ENCODE results near the gene PRR29. TPM values are rescaled to one million over a fixed set of nuclear protein-coding genes. Genes with fewer than 3 reads are reported as not detected.

Gene PRR29
- total RNA-seq, 5 donors from 2014 or later (not counting 1 experiment from before 2014, with no cell fraction given) = 0.50 to 1.9 (median 1.1) TPM

DNA sequence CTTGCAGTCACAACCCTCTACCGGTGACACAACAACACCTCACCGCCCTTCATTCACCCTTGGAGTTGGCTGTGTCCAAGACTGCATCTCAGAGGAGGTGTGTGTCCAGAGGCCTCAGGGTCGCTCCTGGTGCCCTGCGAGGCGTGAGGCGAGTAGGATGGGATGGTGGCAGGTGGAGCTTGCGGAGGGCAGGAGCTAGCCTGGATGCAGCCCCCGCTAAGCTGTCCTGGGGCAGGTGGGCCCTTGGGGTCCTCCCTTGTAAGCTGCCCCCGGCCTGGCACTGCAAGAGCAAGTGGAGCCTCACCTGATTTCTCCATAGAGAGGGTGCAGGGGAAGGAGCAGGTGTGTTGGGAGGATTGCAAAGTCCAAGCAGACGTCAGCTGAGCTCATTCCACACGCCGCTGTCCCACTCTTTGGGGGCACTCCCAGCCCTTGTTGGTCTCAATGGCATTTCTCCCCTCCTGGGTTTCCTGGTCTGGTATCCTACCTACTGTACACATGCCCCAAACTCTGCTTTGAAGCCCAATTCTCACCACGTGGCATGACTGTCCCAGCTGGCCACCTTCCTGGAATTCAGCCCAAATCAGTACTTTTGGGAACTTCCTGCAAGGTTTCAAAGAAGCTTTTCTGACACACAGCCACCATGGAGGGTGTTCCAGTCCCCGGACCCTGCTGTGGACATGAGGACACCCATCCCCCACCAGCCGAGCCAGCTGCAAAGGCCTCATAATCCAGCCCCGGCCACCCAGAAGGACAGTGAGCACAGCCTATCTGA is 40.4 kb downstream of the PRR29 start:
- DNase-seq (no peak), ATAC-seq (replicated peaks in 1 of 4) (no peak)
- Histone ChIP-seq H3K27ac (ENCODE audit: low read length) (no peak overlapping the region), H3K4me3 (ENCODE audit: control insufficient read depth in 1 of 2, extremely low read depth in 1 of 2, low read length in 1 of 2) (no peak overlapping the region), H3K27me3 (replicated peaks in 1 of 2; ENCODE audit: control insufficient read depth in 2 of 2, extremely low read depth in 1 of 2, insufficient read depth in 2 of 2, low read length in 1 of 2) (no peaks in the 10 kb centered on the region), H3K36me3 (ENCODE audit: control insufficient read depth in 2 of 2, extremely low read depth in 1 of 2, insufficient read depth in 1 of 2, low read length in 1 of 2) (peaks cover 3 to 54% of the 10 kb centered on the region in 2 donors), H3K9me3 (no peaks in the 10 kb centered on the region), H3K4me1 (ENCODE audit: control insufficient read depth in 1 of 2, extremely low read depth in 1 of 2, insufficient read depth in 2 of 2, low read length in 2 of 2) (no peaks in the 10 kb centered on the region)
- ChIA-PET CTCF (interaction anchor here in 1 of 2 donors (0.6 to 1.1 kb wide), 3 partner anchors 63 to 309 kb away, joined by 3 to 4 read pairs (median 3); no protein-coding TSS in a partner anchor), POLR2A (no interaction called here)
- 98% methylated on average over 10 of the region's 16 CpGs for WGBS (ENCODE audit: insufficient coverage)
- Mint-ChIP-seq H3K27me3 (no peaks in the 10 kb centered on the region), H3K36me3 (peaks cover 34% of the 10 kb centered on the region), H3K27ac (no peak overlapping the region), H3K4me1 (peaks cover 0 to 18% (median 16%) of the 10 kb centered on the region in 3 donors), H3K9me3 (no peaks in the 10 kb centered on the region), H3K4me3 (no peak overlapping the region)

DNA sequence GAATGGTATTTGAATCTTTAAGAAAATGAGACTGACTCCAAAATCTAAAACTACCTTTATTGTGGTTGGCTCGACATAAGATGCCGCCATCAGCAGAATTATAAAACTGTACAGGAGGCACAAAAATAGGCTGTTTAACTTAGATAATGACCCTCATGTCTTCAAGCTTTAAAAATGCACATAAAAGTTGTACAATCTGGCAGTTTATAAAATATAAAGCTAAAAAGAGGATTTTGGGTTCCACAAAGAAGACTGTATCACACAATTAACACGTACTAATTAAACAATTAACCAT is 40.9 kb downstream of the PRR29 start:
- ChIA-PET POLR2A (no interaction called here), CTCF (interaction anchor here in 1 of 2 donors (0.6 to 1.1 kb wide), 2 partner anchors 95 to 309 kb away, joined by 3 to 4 read pairs; no protein-coding TSS in a partner anchor)
- peaks cover 8 to 59% of the 10 kb centered on the region in 2 donors for H3K36me3 ChIP-seq (ENCODE audit: control insufficient read depth in 2 of 2, extremely low read depth in 1 of 2, insufficient read depth in 1 of 2, low read length in 1 of 2)
- Mint-ChIP-seq H3K36me3 (peaks cover 39% of the 10 kb centered on the region), H3K27me3 (no peaks in the 10 kb centered on the region), H3K27ac (no peak overlapping the region), H3K4me1 (peaks cover 0 to 18% (median 16%) of the 10 kb centered on the region in 3 donors), H3K9me3 (no peaks in the 10 kb centered on the region), H3K4me3 (no peak overlapping the region)
- H3K27me3 ChIP-seq (replicated peaks in 1 of 2; ENCODE audit: control insufficient read depth in 2 of 2, extremely low read depth in 1 of 2, insufficient read depth in 2 of 2, low read length in 1 of 2) = no peaks in the 10 kb centered on the region
- H3K9me3 ChIP-seq = no peaks in the 10 kb centered on the region
- no peak for DNase-seq
- no peak overlapping the region for H3K4me3 ChIP-seq (ENCODE audit: control insufficient read depth in 1 of 2, extremely low read depth in 1 of 2, low read length in 1 of 2)
- no peak overlapping the region for H3K27ac ChIP-seq (ENCODE audit: low read length)
- ATAC-seq (replicated peaks in 1 of 4) = no peak
- no peaks in the 10 kb centered on the region for H3K4me1 ChIP-seq (ENCODE audit: control insufficient read depth in 1 of 2, extremely low read depth in 1 of 2, insufficient read depth in 2 of 2, low read length in 2 of 2)
- WGBS (ENCODE audit: insufficient coverage) = no CpG with 5 or more reads among the region's 3 CpGs

DNA sequence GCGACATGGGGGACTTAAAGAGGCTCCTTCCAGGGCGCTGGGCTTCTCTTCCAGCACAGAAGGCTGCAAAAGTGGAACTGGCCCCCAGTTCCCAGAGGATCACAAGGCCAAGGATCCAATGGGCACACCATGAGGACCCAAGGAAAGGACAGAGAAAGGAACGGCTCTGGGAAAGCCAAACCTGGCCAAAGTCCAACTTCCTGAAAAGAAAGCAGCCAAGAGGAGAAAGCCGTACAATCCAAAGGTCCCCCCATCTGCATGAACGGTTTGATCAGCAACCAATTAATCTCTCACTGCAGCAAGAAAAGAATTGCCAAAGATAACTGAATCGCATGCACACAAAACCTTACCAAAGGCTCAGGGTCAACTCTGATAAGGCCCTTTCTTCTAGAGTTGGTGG is 42.1 kb downstream of the PRR29 start:
- 88% methylated on average over 3 of the region's 6 CpGs for WGBS (ENCODE audit: insufficient coverage)
- peaks cover 51% of the 10 kb centered on the region for H3K36me3 Mint-ChIP-seq

DNA sequence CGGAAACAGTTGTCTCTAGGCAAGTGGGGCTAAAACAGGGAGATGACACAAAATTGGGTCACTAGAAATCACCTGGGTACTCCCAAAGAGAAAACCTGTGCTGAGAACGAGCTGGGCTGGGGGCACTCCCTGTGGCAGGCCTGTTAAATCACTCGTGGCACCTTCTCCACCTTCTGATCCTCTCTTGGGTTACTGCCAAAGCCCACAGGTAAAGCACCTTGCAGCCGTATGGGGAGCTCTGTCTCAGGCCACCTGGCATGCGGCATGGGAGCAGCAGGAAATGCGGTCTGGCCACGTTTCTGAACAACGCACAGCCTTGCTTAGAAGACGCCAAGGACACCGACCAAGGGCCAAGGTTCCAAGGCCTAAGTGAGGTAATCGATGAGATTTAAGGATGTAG is 43.8 kb downstream of the PRR29 start:
- H3K36me3 ChIP-seq (ENCODE audit: control insufficient read depth in 2 of 2, extremely low read depth in 1 of 2, insufficient read depth in 1 of 2, low read length in 1 of 2) = peaks cover 22 to 84% of the 10 kb centered on the region in 2 donors
- H3K27me3 Mint-ChIP-seq = no peaks in the 10 kb centered on the region
- DNase-seq = no peak
- CTCF ChIA-PET = interaction anchor here (0.5 to 3.1 kb wide), 6 partner anchors 9 to 92 kb away, joined by 3 to 13 read pairs (median 4); no protein-coding TSS in a partner anchor
- H3K4me1 ChIP-seq (ENCODE audit: control insufficient read depth in 1 of 2, extremely low read depth in 1 of 2, insufficient read depth in 2 of 2, low read length in 2 of 2) = no peaks in the 10 kb centered on the region
- H3K4me3 Mint-ChIP-seq = no peak overlapping the region
- H3K9me3 Mint-ChIP-seq = no peaks in the 10 kb centered on the region
- H3K27ac Mint-ChIP-seq = peak overlapping the region; percentile 2 to 33
- ATAC-seq (replicated peaks in 1 of 4) = peak in 1 of 4 experiments; percentile 60
- peaks cover 0 to 20% (median 8%) of the 10 kb centered on the region in 3 donors for H3K4me1 Mint-ChIP-seq
- WGBS (ENCODE audit: insufficient coverage) = 43% methylated on average over 10 of the region's 11 CpGs
- no peaks in the 10 kb centered on the region for H3K9me3 ChIP-seq
- peaks cover 68% of the 10 kb centered on the region for H3K36me3 Mint-ChIP-seq
- H3K27ac ChIP-seq (ENCODE audit: low read length) = peak overlapping the region; percentile 29
- H3K27me3 ChIP-seq (replicated peaks in 1 of 2; ENCODE audit: control insufficient read depth in 2 of 2, extremely low read depth in 1 of 2, insufficient read depth in 2 of 2, low read length in 1 of 2) = no peaks in the 10 kb centered on the region
- POLR2A ChIA-PET = interaction anchor here in 1 of 2 donors (0.6 kb wide), 1 partner anchor 22 kb away, joined by 4 read pairs; the partner anchor contains the start of gene ICAM2
- H3K4me3 ChIP-seq (ENCODE audit: control insufficient read depth in 1 of 2, extremely low read depth in 1 of 2, low read length in 1 of 2) = no peak overlapping the region

More for the DNA sequence above, 42.1 kb downstream of the PRR29 start:
- Mint-ChIP-seq H3K9me3 (no peaks in the 10 kb centered on the region), H3K27me3 (no peaks in the 10 kb centered on the region), H3K4me3 (no peak overlapping the region), H3K27ac (no peak overlapping the region), H3K4me1 (peaks cover 0 to 18% (median 16%) of the 10 kb centered on the region in 3 donors)
- H3K27ac ChIP-seq (ENCODE audit: low read length) = no peak overlapping the region
- no peaks in the 10 kb centered on the region for H3K4me1 ChIP-seq (ENCODE audit: control insufficient read depth in 1 of 2, extremely low read depth in 1 of 2, insufficient read depth in 2 of 2, low read length in 2 of 2)
- no peaks in the 10 kb centered on the region for H3K27me3 ChIP-seq (replicated peaks in 1 of 2; ENCODE audit: control insufficient read depth in 2 of 2, extremely low read depth in 1 of 2, insufficient read depth in 2 of 2, low read length in 1 of 2)
- ATAC-seq (replicated peaks in 1 of 4) = no peak
- no peaks in the 10 kb centered on the region for H3K9me3 ChIP-seq
- CTCF ChIA-PET = interaction anchor here in 1 of 2 donors (3.1 kb wide), 1 partner anchor 93 kb away, joined by 13 read pairs; no protein-coding TSS in a partner anchor
- POLR2A ChIA-PET = no interaction called here
- no peak for DNase-seq
- no peak overlapping the region for H3K4me3 ChIP-seq (ENCODE audit: control insufficient read depth in 1 of 2, extremely low read depth in 1 of 2, low read length in 1 of 2)
- peaks cover 13 to 71% of the 10 kb centered on the region in 2 donors for H3K36me3 ChIP-seq (ENCODE audit: control insufficient read depth in 2 of 2, extremely low read depth in 1 of 2, insufficient read depth in 1 of 2, low read length in 1 of 2)

DNA sequence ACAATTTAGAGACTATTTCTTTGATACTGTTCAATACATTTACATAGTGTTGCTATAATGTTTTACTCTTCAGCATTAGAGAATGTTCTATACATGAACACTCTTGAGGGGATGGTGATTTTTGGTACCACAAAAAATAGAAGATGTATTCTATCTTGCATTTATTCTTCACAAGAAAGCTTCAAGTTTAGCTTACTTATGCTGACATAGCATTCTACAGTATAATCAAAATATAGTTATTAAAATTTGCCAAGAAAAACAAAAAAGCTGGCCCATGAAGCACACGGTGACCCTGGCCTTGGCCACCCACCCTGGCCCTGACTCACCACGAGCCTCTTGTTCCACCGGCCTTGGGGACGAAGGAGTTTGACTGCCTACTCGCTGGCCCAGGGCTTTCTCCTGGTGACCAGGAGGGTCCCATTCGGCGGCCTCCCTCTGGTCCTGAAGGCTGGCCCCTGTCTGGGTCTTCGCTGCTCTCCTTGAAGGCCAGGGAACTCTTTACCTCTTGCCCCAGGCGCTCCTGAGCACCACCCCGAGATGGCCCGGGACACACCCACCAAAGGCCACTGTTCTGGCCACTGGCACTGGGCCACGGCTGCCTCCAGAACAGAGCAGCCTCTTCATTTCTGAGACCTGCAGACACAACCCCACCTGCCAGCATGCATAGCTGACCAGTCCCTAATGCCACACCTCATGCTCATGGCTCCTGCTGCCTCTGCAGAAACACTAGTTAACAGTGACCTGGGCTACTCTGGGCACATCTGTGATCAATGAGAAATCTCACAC is 44.7 kb downstream of the PRR29 start:
- CTCF ChIA-PET = interaction anchor here (0.5 to 3.1 kb wide), 5 partner anchors 8 to 91 kb away, joined by 3 to 13 read pairs (median 4); no protein-coding TSS in a partner anchor
- Mint-ChIP-seq H3K36me3 (peaks cover 69% of the 10 kb centered on the region), H3K4me3 (no peak overlapping the region), H3K9me3 (no peaks in the 10 kb centered on the region), H3K27me3 (no peaks in the 10 kb centered on the region), H3K27ac (no peak overlapping the region), H3K4me1 (peaks cover 0 to 20% (median 8%) of the 10 kb centered on the region in 3 donors)
- Histone ChIP-seq H3K4me1 (ENCODE audit: control insufficient read depth in 1 of 2, extremely low read depth in 1 of 2, insufficient read depth in 2 of 2, low read length in 2 of 2) (no peaks in the 10 kb centered on the region), H3K9me3 (no peaks in the 10 kb centered on the region), H3K27ac (ENCODE audit: low read length) (no peak overlapping the region), H3K27me3 (replicated peaks in 1 of 2; ENCODE audit: control insufficient read depth in 2 of 2, extremely low read depth in 1 of 2, insufficient read depth in 2 of 2, low read length in 1 of 2) (no peaks in the 10 kb centered on the region), H3K4me3 (ENCODE audit: control insufficient read depth in 1 of 2, extremely low read depth in 1 of 2, low read length in 1 of 2) (no peak overlapping the region), H3K36me3 (ENCODE audit: control insufficient read depth in 2 of 2, extremely low read depth in 1 of 2, insufficient read depth in 1 of 2, low read length in 1 of 2) (peaks cover 22 to 88% of the 10 kb centered on the region in 2 donors)
- DNase-seq (no peak), ATAC-seq (replicated peaks in 1 of 4) (no peak)
- WGBS (ENCODE audit: insufficient coverage) = 93% methylated on average over 12 of the region's 12 CpGs
- POLR2A ChIA-PET = interaction anchor here in 1 of 2 donors (0.6 kb wide), 2 partner anchors 16 to 506 kb away, joined by 3 to 10 read pairs; no protein-coding TSS in a partner anchor

DNA sequence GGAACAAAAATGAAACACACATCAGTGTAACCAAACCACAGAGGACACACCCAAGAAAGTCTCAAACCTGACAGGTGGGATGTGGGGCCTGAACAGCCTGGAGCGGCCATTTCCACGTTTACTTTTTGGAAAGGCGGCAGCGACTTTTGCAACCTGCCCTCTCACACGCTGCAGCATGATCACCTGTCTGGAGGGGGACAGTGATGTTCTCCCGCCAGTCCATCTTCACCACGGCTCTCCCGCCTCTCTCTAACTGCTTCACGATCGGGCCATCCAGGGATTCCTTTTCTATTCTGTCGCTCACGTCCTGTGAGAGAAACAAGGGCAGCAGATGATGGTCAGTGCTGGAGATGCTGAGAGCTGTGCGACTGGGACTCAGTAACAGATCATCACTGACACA is 47.0 kb downstream of the PRR29 start:
- H3K36me3 ChIP-seq (ENCODE audit: control insufficient read depth in 2 of 2, extremely low read depth in 1 of 2, insufficient read depth in 1 of 2, low read length in 1 of 2) = peaks cover 25 to 88% of the 10 kb centered on the region in 2 donors
- Mint-ChIP-seq H3K27ac (peak overlapping the region in 1 of 2 donors; percentile 22), H3K27me3 (no peaks in the 10 kb centered on the region), H3K9me3 (no peaks in the 10 kb centered on the region), H3K36me3 (peaks cover 71% of the 10 kb centered on the region), H3K4me3 (no peak overlapping the region), H3K4me1 (peaks cover 11 to 30% (median 17%) of the 10 kb centered on the region in 3 donors)
- no peak for DNase-seq
- no peak overlapping the region for H3K27ac ChIP-seq (ENCODE audit: low read length)
- no peaks in the 10 kb centered on the region for H3K9me3 ChIP-seq
- no peaks in the 10 kb centered on the region for H3K27me3 ChIP-seq (replicated peaks in 1 of 2; ENCODE audit: control insufficient read depth in 2 of 2, extremely low read depth in 1 of 2, insufficient read depth in 2 of 2, low read length in 1 of 2)
- no peak overlapping the region for H3K4me3 ChIP-seq (ENCODE audit: control insufficient read depth in 1 of 2, extremely low read depth in 1 of 2, low read length in 1 of 2)
- no peak for ATAC-seq (replicated peaks in 1 of 4)
- 88% methylated on average over 11 of the region's 13 CpGs for WGBS (ENCODE audit: insufficient coverage)
- POLR2A ChIA-PET = no interaction called here
- H3K4me1 ChIP-seq (ENCODE audit: control insufficient read depth in 1 of 2, extremely low read depth in 1 of 2, insufficient read depth in 2 of 2, low read length in 2 of 2) = peaks cover 5 to 15% of the 10 kb centered on the region in 2 experiments
- CTCF ChIA-PET = interaction anchor here in 1 of 2 donors (1.0 kb wide), 1 partner anchor 16 kb away, joined by 3 read pairs; no protein-coding TSS in a partner anchor

Measured in T-cell (primary cell).